HG03354 (cell line): ENCODE data around the gene TCF20.

Experiments
- ATAC-seq: cut with Tn5 transposase; IDR thresholded peaks from one replicate; pipeline ENCODE4 v1.9.1; 2021; ENCODE audit warnings: mild to moderate bottlenecking; ENCODE audit not compliant: unreplicated experiment, poor library complexity, severe bottlenecking

Gene TCF20

DNA sequence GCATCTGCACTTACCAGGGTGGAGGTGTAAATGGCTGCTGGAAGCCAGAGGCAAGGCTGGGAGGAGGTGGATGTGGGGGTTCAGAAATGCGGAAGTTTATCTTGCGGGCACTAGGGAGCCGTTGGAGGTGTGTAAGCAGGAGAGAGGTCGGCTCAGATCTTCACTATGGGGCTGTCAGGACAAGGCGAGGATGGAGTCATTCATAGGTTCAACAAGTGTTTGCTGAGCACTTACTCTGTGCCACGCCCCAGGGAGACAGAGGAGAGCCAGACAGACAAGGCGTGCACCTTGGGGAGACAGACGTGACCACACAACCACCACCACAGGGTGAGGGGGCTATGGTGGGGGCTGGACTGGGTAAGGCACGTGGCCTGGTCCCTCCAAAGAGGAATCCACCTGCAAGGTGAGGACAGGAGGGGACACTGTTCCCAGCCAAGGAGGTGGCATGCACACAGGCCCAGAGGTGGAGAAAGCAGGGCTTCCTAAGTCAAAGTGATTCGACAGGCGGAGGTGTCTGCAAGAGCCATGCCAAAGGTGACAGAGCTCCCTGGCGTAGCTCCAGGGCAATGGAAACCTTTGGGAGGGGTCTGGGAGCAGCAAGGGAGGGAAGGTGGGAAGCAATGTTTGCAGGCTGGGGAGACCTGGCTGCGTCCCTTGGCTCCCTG is 30.8 kb upstream of the TCF20 start:
- no peak for ATAC-seq

GRCh38 chr22:42300259-42301076 is 30.0 kb upstream of the TCF20 start:
- no peak for ATAC-seq

- ATAC-seq: no peak
These were observed 29.3 kb upstream of the TCF20 start for GRCh38 chr22:42299586-42300258.

- no peak for ATAC-seq
These were observed 28.3 kb upstream of the TCF20 start for GRCh38 chr22:42298746-42299145.

- no peak for ATAC-seq
These were observed 27.3 kb upstream of the TCF20 start for GRCh38 chr22:42297778-42298177.

DNA sequence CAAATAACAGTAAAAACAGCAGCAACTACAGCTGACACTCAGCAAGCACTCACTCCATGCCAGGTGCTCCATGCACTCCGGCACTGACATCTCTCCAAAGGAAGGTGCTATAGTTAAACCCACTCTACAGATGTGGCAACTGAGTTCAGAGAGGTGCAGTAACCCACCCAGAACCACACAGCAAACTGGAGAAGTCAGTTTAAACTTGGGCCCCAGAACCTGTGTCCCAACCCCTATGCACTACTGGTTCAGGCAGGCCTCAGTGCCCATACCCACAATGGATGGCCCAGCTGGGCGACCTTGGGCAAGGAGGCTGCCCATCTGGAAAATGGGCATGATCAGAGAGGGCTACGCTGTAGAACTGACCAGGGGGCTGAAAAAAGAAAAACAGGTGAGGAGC is 26.4 kb upstream of the TCF20 start:
- no peak for ATAC-seq

DNA sequence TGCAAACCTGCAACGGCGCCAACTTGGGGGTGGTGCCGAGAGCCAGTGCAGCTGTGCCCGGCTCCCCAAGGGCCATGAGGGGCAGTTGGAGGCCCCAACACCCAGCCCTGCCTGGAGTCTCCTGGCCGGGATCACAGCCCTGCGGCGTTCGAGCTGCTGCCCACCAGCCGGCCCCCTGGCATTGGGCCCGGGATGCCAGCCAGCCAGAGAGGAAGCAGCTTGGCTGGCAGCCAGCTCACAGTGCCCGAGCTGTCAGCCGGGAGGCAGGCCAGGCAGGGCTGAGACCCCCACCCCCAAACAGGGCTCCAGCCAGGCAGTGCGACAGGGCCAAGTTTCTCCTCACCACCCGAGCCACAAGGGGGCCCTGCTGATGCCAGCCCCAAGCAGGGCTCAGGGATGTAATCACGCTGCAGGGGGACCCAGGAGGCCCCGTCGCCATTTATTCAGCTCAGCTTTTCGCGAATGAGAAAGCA is 26.0 kb upstream of the TCF20 start:
- ATAC-seq: no peak

- ATAC-seq: no peak
These were observed 23.9 kb upstream of the TCF20 start for GRCh38 chr22:42294034-42294985.

DNA sequence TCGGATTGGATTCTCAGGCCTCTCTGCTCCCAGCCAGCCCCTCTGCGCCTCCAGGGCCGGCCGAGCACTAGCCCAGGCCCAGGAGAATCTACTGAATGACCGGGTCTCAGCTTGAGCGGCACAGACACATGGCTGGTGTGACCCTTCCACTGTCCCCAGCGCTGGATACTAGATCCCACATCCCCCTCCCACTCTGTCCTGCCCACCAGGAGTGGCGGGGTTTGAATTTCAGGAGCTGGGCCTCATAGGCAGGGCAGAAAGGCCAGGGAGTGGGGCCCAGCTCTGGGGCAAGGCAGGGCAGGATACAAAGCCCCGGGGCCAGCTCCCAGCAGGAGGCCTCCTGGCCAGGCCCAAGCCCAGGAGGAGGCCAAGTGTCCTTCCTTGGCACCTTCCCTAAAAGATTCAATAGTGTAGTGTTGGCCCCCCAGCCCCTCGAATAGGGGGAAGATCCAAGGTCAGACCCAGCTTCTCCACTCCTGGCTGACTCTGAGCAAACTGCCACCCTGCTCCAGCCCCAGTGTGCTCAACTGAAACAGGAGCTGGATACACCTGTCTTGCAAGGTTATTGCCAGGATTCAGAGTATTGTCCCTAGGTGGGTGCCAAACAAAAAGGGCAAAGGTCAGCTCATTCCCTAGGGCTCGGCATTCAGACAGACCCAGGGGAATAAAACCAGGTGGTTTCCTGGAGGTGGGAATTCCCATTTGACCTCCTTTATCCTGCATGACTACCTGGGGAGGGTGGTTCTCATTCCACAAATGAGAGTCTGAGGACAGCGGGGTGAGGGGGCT is 22.5 kb upstream of the TCF20 start:
- ATAC-seq: no peak

DNA sequence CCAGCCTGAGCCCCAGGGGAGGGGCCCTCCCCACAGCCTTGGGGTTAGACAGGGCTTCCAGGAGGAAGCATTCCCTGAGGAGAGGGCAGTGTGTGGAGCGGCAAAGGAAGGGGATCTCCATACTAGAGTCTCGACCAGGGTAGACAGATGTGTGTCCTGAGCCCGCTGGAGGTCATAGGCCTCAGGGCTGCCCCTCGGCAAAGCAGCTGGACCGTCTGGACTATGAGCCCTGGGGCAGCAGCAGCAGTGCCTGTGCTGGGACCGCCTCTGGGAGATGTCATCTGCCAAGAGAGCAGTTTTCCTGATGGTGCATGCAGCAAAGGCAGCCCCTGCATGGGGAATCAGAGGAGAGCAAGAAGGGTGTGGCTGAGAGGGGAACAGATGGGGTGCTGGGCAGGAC is 20.8 kb upstream of the TCF20 start:
- no peak for ATAC-seq

DNA sequence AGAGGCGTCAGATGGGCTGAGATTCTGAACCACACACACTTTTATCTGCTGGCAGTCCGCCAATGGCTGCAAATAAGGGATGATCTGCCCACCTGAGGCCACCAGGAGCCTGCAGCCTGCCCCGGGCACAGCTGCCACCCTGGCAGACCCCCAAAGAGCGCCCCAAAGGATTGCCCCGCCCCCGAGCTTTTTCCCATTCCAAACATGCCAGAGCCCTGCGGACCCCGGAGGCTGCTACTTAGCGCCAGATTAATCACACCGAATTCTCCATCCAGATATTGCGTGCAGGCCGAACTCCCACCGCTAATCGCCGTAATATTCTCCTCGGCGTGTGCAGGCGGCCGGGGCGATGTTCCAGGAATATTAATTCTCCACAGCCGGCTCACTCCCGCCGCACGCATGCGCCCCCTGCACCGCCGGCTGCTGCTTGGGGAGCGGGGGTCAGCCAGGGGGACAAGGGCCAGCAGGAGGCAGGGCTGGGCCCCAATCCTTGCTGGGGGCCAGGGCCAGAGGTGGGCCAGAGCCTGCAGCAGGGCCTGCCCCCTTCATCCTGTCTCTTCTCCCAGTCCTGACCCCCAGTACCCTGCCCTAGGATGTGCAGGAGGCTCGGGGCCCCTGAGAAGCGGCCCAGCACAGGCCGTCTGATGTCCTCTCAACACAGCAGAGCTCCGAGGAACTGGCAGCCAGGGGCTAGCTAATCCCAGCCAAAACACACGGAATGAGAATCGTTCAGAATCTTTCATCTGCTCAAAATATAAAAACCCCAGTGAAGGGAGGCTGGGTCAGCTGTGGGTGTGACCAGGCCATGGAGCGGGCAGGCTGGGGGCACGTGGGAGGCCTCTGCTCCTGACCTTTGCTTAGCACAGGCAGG is 19.5 kb upstream of the TCF20 start:
- ATAC-seq: no peak

DNA sequence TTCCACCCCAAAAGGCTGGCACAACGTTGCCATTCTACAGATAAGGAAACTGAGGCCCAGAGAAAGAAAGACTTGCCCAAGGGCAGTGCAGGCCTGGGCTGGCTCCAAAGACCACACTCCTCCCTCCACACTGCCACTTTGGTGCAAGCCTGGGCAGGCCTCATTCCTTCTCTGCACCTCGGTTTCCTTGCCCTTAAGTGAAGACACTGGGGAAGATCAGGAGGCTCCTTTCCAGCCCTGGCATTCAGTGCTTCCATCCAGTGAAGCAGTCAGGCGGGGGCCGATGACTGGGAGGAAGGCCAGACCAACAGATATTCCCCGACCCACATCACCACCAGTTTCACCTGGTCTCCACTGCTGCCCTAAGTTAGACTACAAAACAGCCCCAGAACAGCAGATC is 18.3 kb upstream of the TCF20 start:
- ATAC-seq: no peak

GRCh38 chr22:42287174-42287890 is 16.9 kb upstream of the TCF20 start:
- no peak for ATAC-seq

DNA sequence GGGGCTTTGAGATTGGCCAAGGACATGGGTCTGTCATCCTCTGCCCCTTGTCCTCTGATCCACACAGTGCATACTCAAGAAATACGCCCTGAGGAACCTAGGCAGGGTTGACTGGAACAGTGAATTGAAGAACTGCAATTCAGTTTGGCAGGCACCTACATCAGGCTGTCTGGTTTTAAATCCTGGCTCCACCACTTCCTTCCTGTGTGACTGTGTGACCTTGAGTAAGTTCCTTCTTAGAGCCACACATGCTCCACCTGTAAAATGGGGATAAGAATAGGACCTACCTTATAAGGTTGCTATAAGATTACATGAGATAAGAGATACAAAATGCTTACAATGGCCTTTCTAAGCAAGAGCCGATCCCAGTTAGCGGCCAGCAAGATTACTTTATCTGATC is 15.8 kb upstream of the TCF20 start:
- ATAC-seq: no peak

- no peak for ATAC-seq
These were observed 15.2 kb upstream of the TCF20 start for GRCh38 chr22:42285604-42286003.

GRCh38 chr22:42284643-42285181 is 14.3 kb upstream of the TCF20 start:
- ATAC-seq: no peak

DNA sequence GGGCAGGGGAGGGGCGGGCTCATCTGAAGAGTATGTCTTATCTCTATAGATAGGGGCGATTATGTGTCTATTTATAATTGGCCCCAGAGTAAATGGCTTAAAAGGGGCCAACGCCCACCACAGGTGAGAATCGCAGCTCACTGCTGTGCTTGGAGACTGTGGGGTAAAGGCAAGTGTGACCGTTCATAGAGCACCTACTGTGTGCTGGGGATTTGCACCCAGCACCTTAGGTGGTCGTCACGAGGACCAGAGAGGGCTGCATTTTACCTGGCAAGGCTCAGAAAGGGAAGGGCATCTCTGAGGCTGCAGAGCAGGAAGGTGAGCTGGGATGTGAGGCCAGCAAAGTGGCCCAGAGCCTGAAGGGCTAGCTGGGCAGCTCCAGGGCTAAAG is 13.7 kb upstream of the TCF20 start:
- no peak for ATAC-seq
